Cardiac fibroblast (primary cell): ENCODE results near the gene ATIC.

ENCODE experiments used
- DNase-seq, 2 donors: peaks; one replicate each; pipeline versions ENCODE4 v3.0.0 to v3.0.0-alpha.2; 2010; ENCODE audit warnings: low read depth in 2 of 2
- H3K4me3 ChIP-seq, 2 donors: replicated peaks in 1 of 2; 1 replicate in 1 of 2; 2 replicates in 1 of 2; pipeline ENCODE4 v1.5.1; 2011; ENCODE audit warnings: low read depth in 2 of 2, low read length in 2 of 2, mild to moderate bottlenecking in 2 of 2, moderate library complexity in 1 of 2
- CTCF ChIP-seq: IDR thresholded peaks from one replicate; pipeline ENCODE4 v1.5.1; 2011; ENCODE audit warnings: low read depth, mild to moderate bottlenecking, low read length, inconsistent platforms

ATIC gene

GRCh38 chr2:215379948-215380347 is 68.1 kb downstream of the ATIC start:
- no peak for DNase-seq
- H3K4me3 ChIP-seq: no peak overlapping the region
- TF ChIP-seq CTCF: no peak

- TF ChIP-seq CTCF: no peak
Measured at GRCh38 chr2:215380699-215381098, 68.8 kb downstream of the ATIC start.

GRCh38 chr2:215382011-215382410 is 70.2 kb downstream of the ATIC start:
- H3K4me3 ChIP-seq: no peak overlapping the region
- no peak for TF ChIP-seq CTCF
- DNase-seq: no peak

More at GRCh38 chr2:215380699-215381098, 68.8 kb downstream of the ATIC start:
- no peak overlapping the region for H3K4me3 ChIP-seq
- DNase-seq: no peak

- no peak overlapping the region for H3K4me3 ChIP-seq
- no peak for TF ChIP-seq CTCF
- DNase-seq: no peak
Measured at GRCh38 chr2:215382480-215382879, 70.6 kb downstream of the ATIC start.

GRCh38 chr2:215383652-215384279 is 71.9 kb downstream of the ATIC start:
- TF ChIP-seq CTCF: no peak
- no peak for DNase-seq
- no peak overlapping the region for H3K4me3 ChIP-seq

GRCh38 chr2:215384710-215385109 is 72.9 kb downstream of the ATIC start:
- no peak overlapping the region for H3K4me3 ChIP-seq
- TF ChIP-seq CTCF: no peak
- DNase-seq: no peak

GRCh38 chr2:215386566-215386965 is 74.7 kb downstream of the ATIC start:
- no peak overlapping the region for H3K4me3 ChIP-seq
- DNase-seq: no peak
- TF ChIP-seq CTCF: no peak
